Activated B cell treated with CpG ODN at 0.5 μM for 24 hours (primary cell): ENCODE results near the gene SERINC5. TPM values are rescaled to one million over a fixed set of nuclear protein-coding genes. Genes with fewer than 3 reads are reported as not detected.

Source experiments
- ATAC-seq: fragments of 200-7000 bp; cut with Tn5 transposase; one replicate; pipeline ENCODE4 v1.10.0; 2021; ENCODE audit warnings: low read depth, mild to moderate bottlenecking, moderate library complexity
- CTCF ChIA-PET: fragments of 350-600 bp; sonication (Branson Sonifier 250); formaldehyde crosslinking; loops from one replicate; lab custom pipeline; 2021; ENCODE audit warnings: antibody characterized with exemption; lab: Charles Lee
- POLR2A ChIA-PET: fragments of 350-600 bp; sonication (Branson Sonifier 250); formaldehyde crosslinking; loops from one replicate; lab custom pipeline; 2021; ENCODE audit warnings: antibody characterized with exemption; lab: Charles Lee
- DNase-seq: peaks from one replicate; pipeline ENCODE4 v3.0.0; 2022
- H3K27ac Mint-ChIP-seq: one replicate; pipeline ENCODE4 v1.8.0; 2020; ENCODE audit warnings: mixed read lengths
- H3K27me3 Mint-ChIP-seq: one replicate; pipeline ENCODE4 v1.8.0; 2021; ENCODE audit warnings: mixed read lengths
- H3K36me3 Mint-ChIP-seq: one replicate; pipeline ENCODE4 v1.8.0; 2021; ENCODE audit warnings: low read depth, mixed read lengths
- H3K4me1 Mint-ChIP-seq: one replicate; pipeline ENCODE4 v1.8.0; 2021; ENCODE audit warnings: mixed read lengths
- H3K4me3 Mint-ChIP-seq: one replicate; pipeline ENCODE4 v1.8.0; 2020; ENCODE audit warnings: mild to moderate bottlenecking, mixed read lengths
- H3K9me3 Mint-ChIP-seq: one replicate; pipeline ENCODE4 v1.8.0; 2020; ENCODE audit warnings: mixed read lengths
- intact Hi-C: fragments of 100-400 bp; cut with micrococcal nuclease; formaldehyde crosslinking; loops from one replicate; pipeline ENCODE4 v1.15.1; 2024
- total RNA-seq: library from RNA; stranded (reverse); gene quantifications from 2 replicates; pipeline ENCODE4 v1.2.3, GENCODE V29; 2022
- TF ChIP-seq, protein P1 (sequence below): fragments of 200-600 bp; IDR thresholded peaks from one replicate; pipeline ENCODE4 v1.8.0; 2022; ENCODE audit warnings: antibody characterized with exemption, mild to moderate bottlenecking

SERINC5 gene
- total RNA-seq, 1 donor from 2014 or later = 5.3 TPM

- no peak overlapping the region for H3K27ac Mint-ChIP-seq
- H3K27me3 Mint-ChIP-seq = peaks cover 2% of the 10 kb centered on the region
- ChIA-PET CTCF (interaction anchor here (1.5 kb wide), 1 partner anchor 13 kb away, joined by 4 read pairs; no protein-coding TSS in a partner anchor), POLR2A (no interaction called here)
- TF ChIP-seq, protein P1, sequence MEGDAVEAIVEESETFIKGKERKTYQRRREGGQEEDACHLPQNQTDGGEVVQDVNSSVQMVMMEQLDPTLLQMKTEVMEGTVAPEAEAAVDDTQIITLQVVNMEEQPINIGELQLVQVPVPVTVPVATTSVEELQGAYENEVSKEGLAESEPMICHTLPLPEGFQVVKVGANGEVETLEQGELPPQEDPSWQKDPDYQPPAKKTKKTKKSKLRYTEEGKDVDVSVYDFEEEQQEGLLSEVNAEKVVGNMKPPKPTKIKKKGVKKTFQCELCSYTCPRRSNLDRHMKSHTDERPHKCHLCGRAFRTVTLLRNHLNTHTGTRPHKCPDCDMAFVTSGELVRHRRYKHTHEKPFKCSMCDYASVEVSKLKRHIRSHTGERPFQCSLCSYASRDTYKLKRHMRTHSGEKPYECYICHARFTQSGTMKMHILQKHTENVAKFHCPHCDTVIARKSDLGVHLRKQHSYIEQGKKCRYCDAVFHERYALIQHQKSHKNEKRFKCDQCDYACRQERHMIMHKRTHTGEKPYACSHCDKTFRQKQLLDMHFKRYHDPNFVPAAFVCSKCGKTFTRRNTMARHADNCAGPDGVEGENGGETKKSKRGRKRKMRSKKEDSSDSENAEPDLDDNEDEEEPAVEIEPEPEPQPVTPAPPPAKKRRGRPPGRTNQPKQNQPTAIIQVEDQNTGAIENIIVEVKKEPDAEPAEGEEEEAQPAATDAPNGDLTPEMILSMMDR = no peak
- intact Hi-C loops = no loop called here
- no peaks in the 10 kb centered on the region for H3K9me3 Mint-ChIP-seq
- H3K36me3 Mint-ChIP-seq = no peaks in the 10 kb centered on the region
- no peak for DNase-seq
- no peak for ATAC-seq
- H3K4me1 Mint-ChIP-seq = no peaks in the 10 kb centered on the region
- H3K4me3 Mint-ChIP-seq = no peak overlapping the region
These were observed 178.7 kb downstream of the SERINC5 start for GRCh38 chr5:80077051-80077714.

- H3K27ac Mint-ChIP-seq = no peak overlapping the region
- no peak overlapping the region for H3K4me3 Mint-ChIP-seq
- TF ChIP-seq, protein P1 = no peak
- peaks cover 2% of the 10 kb centered on the region for H3K27me3 Mint-ChIP-seq
- H3K4me1 Mint-ChIP-seq = no peaks in the 10 kb centered on the region
- H3K9me3 Mint-ChIP-seq = no peaks in the 10 kb centered on the region
- DNase-seq (no peak), ATAC-seq (no peak)
- intact Hi-C loops = no loop called here
- ChIA-PET POLR2A (no interaction called here), CTCF (no interaction called here)
- no peaks in the 10 kb centered on the region for H3K36me3 Mint-ChIP-seq
These were observed 179.5 kb downstream of the SERINC5 start for GRCh38 chr5:80076131-80077050.

- intact Hi-C loops = no loop called here
- Mint-ChIP-seq H3K36me3 (no peaks in the 10 kb centered on the region), H3K4me3 (no peak overlapping the region), H3K27ac (no peak overlapping the region), H3K9me3 (no peaks in the 10 kb centered on the region), H3K27me3 (peaks cover 2% of the 10 kb centered on the region), H3K4me1 (peaks cover 17% of the 10 kb centered on the region)
- TF ChIP-seq, protein P1 = no peak
- DNase-seq = no peak
- ChIA-PET CTCF (no interaction called here), POLR2A (no interaction called here)
- ATAC-seq = no peak
These were observed 183.5 kb downstream of the SERINC5 start for GRCh38 chr5:80072103-80073073.

GRCh38 chr5:80071510-80072021 is 184.3 kb downstream of the SERINC5 start:
- CTCF ChIA-PET = no interaction called here
- Mint-ChIP-seq H3K4me3 (no peak overlapping the region), H3K9me3 (no peaks in the 10 kb centered on the region), H3K4me1 (peaks cover 17% of the 10 kb centered on the region), H3K36me3 (no peaks in the 10 kb centered on the region), H3K27me3 (peaks cover 2% of the 10 kb centered on the region), H3K27ac (no peak overlapping the region)
- ATAC-seq (no peak), DNase-seq (no peak)
- POLR2A ChIA-PET = no interaction called here
- TF ChIP-seq, protein P1 = no peak
- intact Hi-C loops = no loop called here
